Dendritic cell treated with granulocyte-macrophage colony-stimulating factor and Interleukin-4, amounts not matched to agents 40 ng/mL and 50 ng/mL, for 4 days (primary cell): ENCODE results near the gene FAM118A.
"Not testable (repeated sequence)": the region's sequence is repeated elsewhere in the genome, so short reads cannot be mapped to it uniquely, and the experiment has no call there.

Source experiments
- H3K27ac Mint-ChIP-seq: one replicate; pipeline ENCODE4 v1.8.0; 2022; ENCODE audit warnings: mild to moderate bottlenecking, mixed read lengths
- H3K27me3 Mint-ChIP-seq: one replicate; pipeline ENCODE4 v1.8.0; 2022; ENCODE audit warnings: mild to moderate bottlenecking, mixed read lengths
- H3K36me3 Mint-ChIP-seq: one replicate; pipeline ENCODE4 v1.8.0; 2022; ENCODE audit warnings: low read depth, mixed read lengths
- H3K4me1 Mint-ChIP-seq: one replicate; pipeline ENCODE4 v1.8.0; 2022; ENCODE audit warnings: low read depth, mixed read lengths
- H3K4me3 Mint-ChIP-seq: one replicate; pipeline ENCODE4 v1.8.0; 2022; ENCODE audit warnings: mild to moderate bottlenecking, moderate library complexity, mixed read lengths
- H3K9me3 Mint-ChIP-seq: one replicate; pipeline ENCODE4 v1.8.0; 2022; ENCODE audit warnings: mixed read lengths
- intact Hi-C: fragments of 100-400 bp; cut with micrococcal nuclease; formaldehyde crosslinking; loops from one replicate; pipeline ENCODE4 v1.15.0; 2022

Gene FAM118A

GRCh38 chr22:45271667-45272201 lies 38.0 kb upstream of the FAM118A start:
- H3K36me3 Mint-ChIP-seq = no peaks in the 10 kb centered on the region
- peak overlapping the region; percentile 83 for H3K27ac Mint-ChIP-seq
- no peaks in the 10 kb centered on the region for H3K9me3 Mint-ChIP-seq
- peaks cover 11% of the 10 kb centered on the region for H3K27me3 Mint-ChIP-seq
- no peak overlapping the region for H3K4me3 Mint-ChIP-seq
- H3K4me1 Mint-ChIP-seq = peaks cover 43% of the 10 kb centered on the region
- intact Hi-C loops = no loop called here

GRCh38 chr22:45272498-45272897 lies 37.2 kb upstream of the FAM118A start:
- peaks cover 43% of the 10 kb centered on the region for H3K4me1 Mint-ChIP-seq
- no peaks in the 10 kb centered on the region for H3K9me3 Mint-ChIP-seq
- peaks cover 11% of the 10 kb centered on the region for H3K27me3 Mint-ChIP-seq
- H3K4me3 Mint-ChIP-seq = no peak overlapping the region
- intact Hi-C loops = no loop called here
- peak overlapping the region; percentile 83 for H3K27ac Mint-ChIP-seq
- H3K36me3 Mint-ChIP-seq = no peaks in the 10 kb centered on the region

GRCh38 chr22:45273452-45274075 lies 36.2 kb upstream of the FAM118A start:
- Mint-ChIP-seq H3K4me1 (peaks cover 42% of the 10 kb centered on the region), H3K27me3 (peaks cover 6% of the 10 kb centered on the region), H3K36me3 (no peaks in the 10 kb centered on the region), H3K9me3 (no peaks in the 10 kb centered on the region), H3K27ac (peak overlapping the region; percentile 3), H3K4me3 (no peak overlapping the region)
- intact Hi-C loops = no loop called here

- Mint-ChIP-seq H3K9me3 (no peaks in the 10 kb centered on the region), H3K36me3 (no peaks in the 10 kb centered on the region), H3K27ac (no peak overlapping the region), H3K27me3 (peaks cover 2% of the 10 kb centered on the region), H3K4me3 (no peak overlapping the region), H3K4me1 (peaks cover 45% of the 10 kb centered on the region)
- intact Hi-C loops = no loop called here
Measured at GRCh38 chr22:45276507-45277105, 33.1 kb upstream of the FAM118A start.

GRCh38 chr22:45277720-45278119 lies 32.0 kb upstream of the FAM118A start:
- H3K27me3 Mint-ChIP-seq, H3K9me3 Mint-ChIP-seq, intact Hi-C loops, H3K4me3 Mint-ChIP-seq, H3K36me3 Mint-ChIP-seq: not testable (repeated sequence)
- Mint-ChIP-seq H3K4me1 (peaks cover 42% of the 10 kb centered on the region), H3K27ac (peak overlapping the region; percentile 90)

- Mint-ChIP-seq H3K27ac (peak overlapping the region; percentile 90), H3K27me3 (peaks cover 6% of the 10 kb centered on the region), H3K4me3 (no peak overlapping the region), H3K36me3 (no peaks in the 10 kb centered on the region), H3K4me1 (peaks cover 42% of the 10 kb centered on the region), H3K9me3 (no peaks in the 10 kb centered on the region)
- intact Hi-C loops = no loop called here
Measured at GRCh38 chr22:45278125-45278524, 31.6 kb upstream of the FAM118A start.

GRCh38 chr22:45280587-45280980 lies 29.1 kb upstream of the FAM118A start:
- peak overlapping the region; percentile 90 for H3K27ac Mint-ChIP-seq
- no peaks in the 10 kb centered on the region for H3K36me3 Mint-ChIP-seq
- H3K4me3 Mint-ChIP-seq = no peak overlapping the region
- H3K4me1 Mint-ChIP-seq = peaks cover 50% of the 10 kb centered on the region
- intact Hi-C loops = no loop called here
- peaks cover 10% of the 10 kb centered on the region for H3K27me3 Mint-ChIP-seq
- no peaks in the 10 kb centered on the region for H3K9me3 Mint-ChIP-seq

- peaks cover 54% of the 10 kb centered on the region for H3K4me1 Mint-ChIP-seq
- peaks cover 10% of the 10 kb centered on the region for H3K27me3 Mint-ChIP-seq
- H3K36me3 Mint-ChIP-seq = no peaks in the 10 kb centered on the region
- no peak overlapping the region for H3K4me3 Mint-ChIP-seq
- H3K27ac Mint-ChIP-seq = peak overlapping the region; percentile 90
- no peaks in the 10 kb centered on the region for H3K9me3 Mint-ChIP-seq
- intact Hi-C loops = no loop called here
Measured at GRCh38 chr22:45281010-45281409, 28.7 kb upstream of the FAM118A start.

GRCh38 chr22:45284705-45285262 lies 24.9 kb upstream of the FAM118A start, which contains the start of gene UPK3A:
Gene UPK3A, plus strand, starts transcription at chr22:45284949. Its CDS starts 65 bp downstream, at chr22:45285014.
- intact Hi-C loops = no loop called here
- Mint-ChIP-seq H3K27ac (peak within 1 kb of the TSS; percentile 71), H3K9me3 (no peaks in the 10 kb centered on the region), H3K27me3 (peaks cover 7% of the 10 kb centered on the region), H3K36me3 (no peaks in the 10 kb centered on the region), H3K4me1 (peaks cover 61% of the 10 kb centered on the region), H3K4me3 (peak within 1 kb of the TSS; percentile 63)

GRCh38 chr22:45285263-45286058 lies 24.3 kb upstream of the FAM118A start:
- H3K4me3 Mint-ChIP-seq = peak overlapping the region; percentile 63
- peaks cover 7% of the 10 kb centered on the region for H3K27me3 Mint-ChIP-seq
- peaks cover 54% of the 10 kb centered on the region for H3K4me1 Mint-ChIP-seq
- intact Hi-C loops = no loop called here
- H3K9me3 Mint-ChIP-seq = no peaks in the 10 kb centered on the region
- peak overlapping the region; percentile 71 for H3K27ac Mint-ChIP-seq
- H3K36me3 Mint-ChIP-seq = no peaks in the 10 kb centered on the region

- Mint-ChIP-seq H3K27ac (peak overlapping the region; percentile 16), H3K27me3 (peaks cover 6% of the 10 kb centered on the region), H3K36me3 (no peaks in the 10 kb centered on the region), H3K4me1 (peaks cover 39% of the 10 kb centered on the region), H3K4me3 (no peak overlapping the region), H3K9me3 (no peaks in the 10 kb centered on the region)
- intact Hi-C loops = no loop called here
Measured at GRCh38 chr22:45286854-45287551, 22.7 kb upstream of the FAM118A start.

GRCh38 chr22:45290410-45290936 lies 19.3 kb upstream of the FAM118A start:
- no peaks in the 10 kb centered on the region for H3K9me3 Mint-ChIP-seq
- H3K4me1 Mint-ChIP-seq = peaks cover 30% of the 10 kb centered on the region
- H3K27me3 Mint-ChIP-seq = no peaks in the 10 kb centered on the region
- intact Hi-C loops = no loop called here
- no peaks in the 10 kb centered on the region for H3K36me3 Mint-ChIP-seq
- no peak overlapping the region for H3K4me3 Mint-ChIP-seq
- H3K27ac Mint-ChIP-seq = no peak overlapping the region
